PC-9 (cell line): Measurements from ENCODE around the gene RLN3. TPM values are rescaled to one million over a fixed set of nuclear protein-coding genes. Genes with fewer than 3 reads are reported as not detected.

Experiments used
- BruUV-seq: library from RNA; stranded (reverse); fragments of 400-500 nt; replicated peaks from 2 replicates; lab custom pipeline; 2021; lab: Mats Ljungman, UMichigan
- CTCF ChIA-PET: fragments of 300-600 bp; sonication (Branson Sonifier 250); formaldehyde crosslinking; loops from one replicate; lab custom pipeline; 2022; ENCODE audit warnings: antibody characterized with exemption; lab: Charles Lee
- POLR2A ChIA-PET: fragments of 300-600 bp; sonication (Branson Sonifier 250); formaldehyde crosslinking; loops from one replicate; lab custom pipeline; 2022; ENCODE audit warnings: antibody characterized with exemption; ENCODE audit not compliant: unreplicated experiment; lab: Charles Lee
- DNase-seq, 2 experiments: peaks; one replicate each; pipeline versions ENCODE4 v3.0.0 to v3.0.0-alpha.2; 2015 to 2022; ENCODE audit warnings: mixed read lengths in 1 of 2
- H2AFZ ChIP-seq: fragments of 200-600 bp; sonication (generic); 2 replicates; pipeline ENCODE4 v1.8.1; 2017; ENCODE audit warnings: antibody characterized with exemption
- H3F3A ChIP-seq: fragments of 200-600 bp; sonication (generic); 2 replicates; pipeline ENCODE4 v1.8.1; 2017; ENCODE audit warnings: antibody characterized with exemption, mild to moderate bottlenecking, low read depth; ENCODE audit not compliant: insufficient read depth
- H3K27ac ChIP-seq: fragments of 200-600 bp; sonication (generic); 2 replicates; pipeline ENCODE4 v1.6.1; 2016; ENCODE audit warnings: mixed run types
- H3K27me3 ChIP-seq: fragments of 200-600 bp; sonication (generic); 2 replicates; pipeline ENCODE4 v1.6.1; 2016; ENCODE audit warnings: low read depth, mixed run types; ENCODE audit not compliant: insufficient read depth
- H3K36me3 ChIP-seq: fragments of 200-600 bp; sonication (generic); 2 replicates; pipeline ENCODE4 v1.6.1; 2016; ENCODE audit warnings: low read depth, mixed run types
- H3K4me1 ChIP-seq: fragments of 200-600 bp; sonication (generic); replicated peaks from 2 replicates; pipeline ENCODE4 v1.6.1; 2016; ENCODE audit warnings: mixed run types; ENCODE audit not compliant: insufficient read depth
- H3K4me2 ChIP-seq: fragments of 200-600 bp; sonication (generic); 2 replicates; pipeline ENCODE4 v1.6.1; 2017; ENCODE audit warnings: mixed run types
- H3K4me3 ChIP-seq: fragments of 200-600 bp; sonication (generic); 2 replicates; pipeline ENCODE4 v1.6.1; 2016; ENCODE audit warnings: mixed run types
- H3K79me2 ChIP-seq: fragments of 200-600 bp; sonication (generic); 2 replicates; pipeline ENCODE4 v1.6.1; 2017; ENCODE audit warnings: low read depth, mixed run types
- H3K9me2 ChIP-seq: fragments of 200-600 bp; sonication (generic); 2 replicates; pipeline ENCODE4 v1.8.1; 2017; ENCODE audit warnings: mild to moderate bottlenecking; ENCODE audit not compliant: insufficient read depth
- H3K9me3 ChIP-seq: fragments of 200-600 bp; sonication (generic); 2 replicates; pipeline ENCODE4 v1.8.1; 2016; ENCODE audit warnings: low read depth; ENCODE audit not compliant: insufficient read depth
- H4K20me1 ChIP-seq: fragments of 200-600 bp; sonication (generic); 2 replicates; pipeline ENCODE4 v1.8.1; 2017; ENCODE audit not compliant: insufficient read depth
- EZH2 ChIP-seq: fragments of 200-600 bp; sonication (generic); IDR thresholded peaks from 2 replicates; pipeline ENCODE4 v1.8.0; 2017; ENCODE audit warnings: antibody characterized with exemption, low read depth
- intact Hi-C: fragments of 100-400 bp; cut with micrococcal nuclease; formaldehyde crosslinking; loops from one replicate; pipeline ENCODE4 v1.10.0; 2022; ENCODE audit not compliant: unreplicated experiment
- total RNA-seq: library from RNA; stranded (reverse); gene quantifications from 2 replicates; pipeline ENCODE4 v1.2.3, GENCODE V29; 2021
- TF ChIP-seq, protein P1 (sequence below): fragments of 200-600 bp; sonication (generic); conservative IDR thresholded peaks from 2 replicates; pipeline ENCODE4 v1.6.1; 2017; ENCODE audit warnings: mixed run types, antibody characterized with exemption, mild to moderate bottlenecking, moderate library complexity

Gene RLN3
- total RNA-seq, 1 experiment from 2014 or later, result not detected

DNA sequence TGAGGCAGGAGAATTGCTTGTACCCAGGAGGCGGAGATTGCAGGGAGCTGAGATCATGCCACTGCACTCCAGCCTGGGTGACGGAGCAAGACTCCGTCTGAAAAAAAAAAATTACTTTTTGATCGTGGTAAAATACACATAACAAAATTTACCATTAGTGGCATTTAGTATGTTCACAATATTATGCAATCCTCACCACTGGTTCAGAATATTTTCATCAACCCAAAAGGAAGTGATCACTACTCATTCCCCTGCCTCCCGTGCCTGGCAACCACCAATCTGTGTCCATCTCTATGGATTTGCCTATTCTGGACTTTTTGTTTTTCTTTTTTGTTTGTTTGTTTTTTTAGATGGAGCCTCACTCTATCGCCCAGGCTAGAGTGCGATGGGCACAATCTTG is 35.2 kb downstream of the RLN3 start:
- intact Hi-C loops, result no loop called here

DNA sequence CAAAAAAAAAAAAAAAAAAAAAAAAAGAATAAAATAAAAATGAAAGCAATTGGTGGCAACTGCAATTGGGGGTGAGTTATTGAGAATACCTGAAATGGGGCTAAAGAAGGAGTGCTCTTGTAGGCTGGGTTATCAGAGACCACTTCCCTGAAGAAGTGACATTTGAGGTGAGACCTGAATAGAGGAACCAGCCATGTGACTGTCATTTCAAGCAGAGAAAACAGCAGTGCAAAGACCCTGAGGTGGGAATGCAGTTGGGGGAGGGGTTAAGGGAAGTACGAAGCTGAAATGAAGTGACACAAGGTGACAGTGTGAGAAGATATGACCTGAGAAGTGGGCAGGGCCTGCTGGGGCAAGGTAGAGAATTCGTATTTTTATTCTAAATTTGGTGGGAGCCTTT is 38.2 kb downstream of the RLN3 start:
- CTCF ChIA-PET, result no interaction called here
- peaks cover 19% of the 10 kb centered on the region for H3K4me1 ChIP-seq
- no peaks in the 10 kb centered on the region for H3K9me3 ChIP-seq
- H3K27me3 ChIP-seq, result no peaks in the 10 kb centered on the region
- H4K20me1 ChIP-seq, result no peaks in the 10 kb centered on the region
- BruUV-seq, result no TSS peak
- H3K27ac ChIP-seq, result no peak overlapping the region
- no peak overlapping the region for H3K4me2 ChIP-seq
- intact Hi-C loops, result no loop called here
- H2AFZ ChIP-seq, result no peak overlapping the region
- no peaks in the 10 kb centered on the region for H3K79me2 ChIP-seq
- TF ChIP-seq, protein P1, sequence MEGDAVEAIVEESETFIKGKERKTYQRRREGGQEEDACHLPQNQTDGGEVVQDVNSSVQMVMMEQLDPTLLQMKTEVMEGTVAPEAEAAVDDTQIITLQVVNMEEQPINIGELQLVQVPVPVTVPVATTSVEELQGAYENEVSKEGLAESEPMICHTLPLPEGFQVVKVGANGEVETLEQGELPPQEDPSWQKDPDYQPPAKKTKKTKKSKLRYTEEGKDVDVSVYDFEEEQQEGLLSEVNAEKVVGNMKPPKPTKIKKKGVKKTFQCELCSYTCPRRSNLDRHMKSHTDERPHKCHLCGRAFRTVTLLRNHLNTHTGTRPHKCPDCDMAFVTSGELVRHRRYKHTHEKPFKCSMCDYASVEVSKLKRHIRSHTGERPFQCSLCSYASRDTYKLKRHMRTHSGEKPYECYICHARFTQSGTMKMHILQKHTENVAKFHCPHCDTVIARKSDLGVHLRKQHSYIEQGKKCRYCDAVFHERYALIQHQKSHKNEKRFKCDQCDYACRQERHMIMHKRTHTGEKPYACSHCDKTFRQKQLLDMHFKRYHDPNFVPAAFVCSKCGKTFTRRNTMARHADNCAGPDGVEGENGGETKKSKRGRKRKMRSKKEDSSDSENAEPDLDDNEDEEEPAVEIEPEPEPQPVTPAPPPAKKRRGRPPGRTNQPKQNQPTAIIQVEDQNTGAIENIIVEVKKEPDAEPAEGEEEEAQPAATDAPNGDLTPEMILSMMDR, result no peak
- no peak for TF ChIP-seq EZH2
- POLR2A ChIA-PET, result no interaction called here
- H3K4me3 ChIP-seq, result no peak overlapping the region
- DNase-seq, result no peak
- H3K36me3 ChIP-seq, result no peaks in the 10 kb centered on the region
- H3K9me2 ChIP-seq, result no peaks in the 10 kb centered on the region
- peaks cover 14% of the 10 kb centered on the region; the same call in 1 of the 2 replicates for H3F3A ChIP-seq

More for the DNA sequence above, 35.2 kb downstream of the RLN3 start:
- ChIA-PET CTCF (no interaction called here), POLR2A (no interaction called here)
- Histone ChIP-seq H3K4me3 (no peak overlapping the region), H4K20me1 (no peaks in the 10 kb centered on the region), H3K79me2 (no peaks in the 10 kb centered on the region), H3K4me2 (peak overlapping the region; percentile 77; the same call in 1 of the 2 replicates), H3F3A (peaks cover 25% of the 10 kb centered on the region; the same call in 1 of the 2 replicates), H3K9me3 (no peaks in the 10 kb centered on the region), H2AFZ (no peak overlapping the region), H3K4me1 (peaks cover 21% of the 10 kb centered on the region), H3K27me3 (no peaks in the 10 kb centered on the region), H3K36me3 (no peaks in the 10 kb centered on the region), H3K27ac (no peak overlapping the region), H3K9me2 (no peaks in the 10 kb centered on the region)
- no TSS peak for BruUV-seq
- TF ChIP-seq, protein P1, result no peak
- no peak for TF ChIP-seq EZH2
- DNase-seq, result no peak

DNA sequence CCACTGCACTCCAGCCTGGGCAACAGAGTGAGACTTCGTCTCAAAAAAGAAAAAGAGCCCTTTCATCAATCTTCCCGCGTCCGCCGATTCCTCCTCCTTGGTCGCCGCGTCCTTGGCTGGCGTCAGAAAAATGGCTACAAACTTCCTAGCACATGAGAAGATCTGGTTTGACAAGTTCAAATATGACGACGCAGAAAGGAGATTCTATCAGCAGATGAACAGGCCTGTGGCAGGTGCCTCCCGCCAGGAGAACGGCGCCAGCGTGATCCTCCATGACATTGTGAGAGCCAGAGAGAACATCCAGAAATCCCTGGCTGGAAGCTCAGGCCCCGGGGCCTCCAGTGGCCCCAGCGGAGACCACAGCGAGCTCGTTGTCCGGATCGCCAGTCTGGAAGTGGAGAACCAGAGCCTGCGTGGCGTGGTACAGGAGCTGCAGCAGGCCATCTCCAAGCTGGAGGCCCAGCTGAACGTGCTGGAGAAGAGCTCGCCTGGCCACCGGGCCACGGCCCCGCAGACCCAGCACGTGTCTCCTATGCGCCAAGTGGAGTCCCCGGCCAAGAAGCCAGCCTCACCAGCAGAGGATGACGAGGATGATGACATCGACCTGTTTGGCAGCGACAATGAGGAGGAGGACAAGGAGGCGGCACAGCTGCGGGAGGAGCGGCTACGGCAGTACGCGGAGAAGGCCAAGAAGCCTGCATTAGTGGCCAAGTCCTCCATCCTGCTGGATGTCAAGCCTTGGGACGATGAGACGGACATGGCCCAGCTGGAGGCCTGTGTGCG is 42.5 kb downstream of the RLN3 start:
- no TSS peak for BruUV-seq
- intact Hi-C loops, result loop anchor here (5.0 kb wide), 2 partner anchors 38 to 473 kb away; partner anchors contain the start of gene IL27RA
- Histone ChIP-seq H3K27me3 (no peaks in the 10 kb centered on the region), H3F3A (peaks cover 23% of the 10 kb centered on the region), H3K4me3 (no peak overlapping the region), H3K4me1 (0 out of 2 replicates have a peak, but pooled peaks cover 10% of the 10 kb centered on the region), H2AFZ (no peak overlapping the region), H3K79me2 (no peaks in the 10 kb centered on the region), H3K9me3 (no peaks in the 10 kb centered on the region), H3K36me3 (no peaks in the 10 kb centered on the region), H3K27ac (no peak overlapping the region), H3K9me2 (no peaks in the 10 kb centered on the region), H3K4me2 (no peak overlapping the region), H4K20me1 (no peaks in the 10 kb centered on the region)
- DNase-seq, result no peak
- TF ChIP-seq EZH2, result no peak
- TF ChIP-seq, protein P1, result no peak
- ChIA-PET CTCF (no interaction called here), POLR2A (no interaction called here)
